Suprapubic skin (tissue), 4 donors: ENCODE measurements around the gene WHRN.

Experiments
- CTCF ChIP-seq, 2 donors: fragments of 200-600 bp in 1 of 2; fragments of 450-650 bp in 1 of 2; sonication (generic) in 1 of 2; IDR thresholded peaks; one replicate each; pipeline ENCODE4 v1.5.1; 2016 to 2019; ENCODE audit warnings: antibody characterized with exemption in 2 of 2, mild to moderate bottlenecking in 1 of 2, moderate library complexity in 1 of 2
- EP300 ChIP-seq: sonication (generic); formaldehyde crosslinking; IDR thresholded peaks from one replicate; pipeline ENCODE4 v1.6.1; 2017; ENCODE audit warnings: antibody characterized with exemption
- POLR2A ChIP-seq, 2 donors: fragments of 450-650 bp; IDR thresholded peaks; one replicate each; pipeline ENCODE4 v1.6.1; 2017; ENCODE audit warnings: antibody characterized with exemption in 2 of 2, mild to moderate bottlenecking in 2 of 2, moderate library complexity in 2 of 2
- POLR2AphosphoS5 ChIP-seq, 3 donors: sonication (generic); formaldehyde crosslinking; IDR thresholded peaks; one replicate each; pipeline ENCODE4 v1.6.1; 2017; ENCODE audit warnings: antibody characterized with exemption in 3 of 3

DNA sequence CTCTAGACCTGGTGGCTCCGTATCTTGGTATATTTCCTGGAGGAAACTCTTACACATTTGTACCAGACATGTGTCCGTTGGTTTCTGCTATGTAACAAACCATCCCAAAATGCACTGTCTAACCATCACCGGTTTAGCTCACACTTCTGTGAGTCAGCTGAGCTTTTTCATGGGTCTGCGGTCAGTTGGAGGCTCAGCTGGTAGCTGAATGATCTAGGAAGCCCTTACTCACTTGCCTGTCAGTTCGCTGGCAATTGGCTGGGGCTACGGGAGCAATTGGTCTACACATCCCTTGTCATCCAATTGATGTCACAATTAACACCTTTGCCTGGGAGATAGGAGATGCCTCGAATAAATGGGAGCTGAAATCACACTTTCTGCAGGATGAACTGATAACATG is 11.6 kb upstream of the WHRN start:
- TF ChIP-seq CTCF (IDR thresholded peaks at IDR 0.05) = no peak
- TF ChIP-seq POLR2AphosphoS5 (IDR thresholded peaks at IDR 0.05) = no peak
- no peak for TF ChIP-seq POLR2A (IDR thresholded peaks at IDR 0.05)
- TF ChIP-seq EP300 = no peak
